ENCODE data around the gene S100A5.

Gene S100A5

DNA sequence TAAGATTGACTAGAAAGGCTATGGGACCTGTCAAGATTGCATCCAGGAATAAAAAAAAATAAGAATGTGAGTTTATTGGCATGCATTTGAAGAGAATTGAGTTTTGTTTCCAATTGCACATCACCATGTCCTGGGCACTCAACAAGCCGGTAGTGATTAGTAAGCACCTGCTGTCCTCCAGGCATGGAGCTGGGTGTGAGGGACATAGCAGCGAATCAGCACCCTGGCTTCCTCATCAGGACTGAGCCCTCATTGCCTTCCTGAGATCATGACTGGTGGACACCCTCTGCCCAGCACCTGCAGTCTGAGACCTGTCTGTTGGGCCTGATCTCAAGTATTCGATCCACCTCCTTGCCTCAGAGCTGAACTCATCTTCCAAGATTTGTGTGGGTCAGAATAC is 31.7 kb downstream of the S100A5 start:
- no peak for DNase-seq (ENCODE audit: low read depth)
- no peak overlapping the region for H3K4me3 ChIP-seq (ENCODE audit: low read depth, low read length)
- TF ChIP-seq, protein P1, sequence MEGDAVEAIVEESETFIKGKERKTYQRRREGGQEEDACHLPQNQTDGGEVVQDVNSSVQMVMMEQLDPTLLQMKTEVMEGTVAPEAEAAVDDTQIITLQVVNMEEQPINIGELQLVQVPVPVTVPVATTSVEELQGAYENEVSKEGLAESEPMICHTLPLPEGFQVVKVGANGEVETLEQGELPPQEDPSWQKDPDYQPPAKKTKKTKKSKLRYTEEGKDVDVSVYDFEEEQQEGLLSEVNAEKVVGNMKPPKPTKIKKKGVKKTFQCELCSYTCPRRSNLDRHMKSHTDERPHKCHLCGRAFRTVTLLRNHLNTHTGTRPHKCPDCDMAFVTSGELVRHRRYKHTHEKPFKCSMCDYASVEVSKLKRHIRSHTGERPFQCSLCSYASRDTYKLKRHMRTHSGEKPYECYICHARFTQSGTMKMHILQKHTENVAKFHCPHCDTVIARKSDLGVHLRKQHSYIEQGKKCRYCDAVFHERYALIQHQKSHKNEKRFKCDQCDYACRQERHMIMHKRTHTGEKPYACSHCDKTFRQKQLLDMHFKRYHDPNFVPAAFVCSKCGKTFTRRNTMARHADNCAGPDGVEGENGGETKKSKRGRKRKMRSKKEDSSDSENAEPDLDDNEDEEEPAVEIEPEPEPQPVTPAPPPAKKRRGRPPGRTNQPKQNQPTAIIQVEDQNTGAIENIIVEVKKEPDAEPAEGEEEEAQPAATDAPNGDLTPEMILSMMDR (IDR thresholded peaks at IDR 0.05; ENCODE audit: insufficient read depth, low read depth, low read length, missing control alignments): no peak

DNA sequence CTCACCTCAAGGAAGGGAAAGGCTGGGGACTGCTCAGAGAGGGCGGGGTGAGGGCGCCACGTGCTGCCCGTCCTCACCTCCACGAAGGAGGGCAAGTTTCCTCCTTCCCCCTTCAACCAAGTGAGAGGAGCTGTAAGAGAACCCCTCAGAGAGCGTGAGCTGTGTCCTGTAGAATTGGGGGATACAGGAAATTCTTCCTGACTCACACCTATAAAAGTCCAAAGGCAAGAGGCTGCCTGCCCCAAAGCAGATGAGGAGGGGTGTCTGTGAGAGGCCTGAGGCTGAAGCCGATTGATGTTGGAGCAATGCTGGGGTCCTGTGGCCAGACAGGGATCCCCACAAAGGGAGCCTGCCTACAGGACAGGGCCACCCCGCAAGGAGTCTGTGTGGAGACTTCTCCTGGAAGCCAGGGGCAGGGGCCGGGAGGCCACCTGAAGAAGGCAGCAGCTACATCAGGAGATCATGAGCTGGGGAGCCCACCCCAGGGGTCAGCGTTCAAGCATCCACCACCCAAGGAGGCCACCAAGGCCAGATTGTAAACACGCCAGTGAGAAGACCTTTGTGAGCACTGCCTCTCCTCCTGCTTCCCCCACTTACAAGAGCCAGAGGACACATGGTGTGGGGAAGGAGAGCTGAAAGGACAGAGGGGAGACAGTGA is 32.7 kb downstream of the S100A5 start:
- H3K4me3 ChIP-seq (ENCODE audit: low read depth, low read length): no peak overlapping the region
- TF ChIP-seq, protein P1 (IDR thresholded peaks at IDR 0.05; ENCODE audit: insufficient read depth, low read depth, low read length, missing control alignments): no peak
- no peak for DNase-seq (ENCODE audit: low read depth)

DNA sequence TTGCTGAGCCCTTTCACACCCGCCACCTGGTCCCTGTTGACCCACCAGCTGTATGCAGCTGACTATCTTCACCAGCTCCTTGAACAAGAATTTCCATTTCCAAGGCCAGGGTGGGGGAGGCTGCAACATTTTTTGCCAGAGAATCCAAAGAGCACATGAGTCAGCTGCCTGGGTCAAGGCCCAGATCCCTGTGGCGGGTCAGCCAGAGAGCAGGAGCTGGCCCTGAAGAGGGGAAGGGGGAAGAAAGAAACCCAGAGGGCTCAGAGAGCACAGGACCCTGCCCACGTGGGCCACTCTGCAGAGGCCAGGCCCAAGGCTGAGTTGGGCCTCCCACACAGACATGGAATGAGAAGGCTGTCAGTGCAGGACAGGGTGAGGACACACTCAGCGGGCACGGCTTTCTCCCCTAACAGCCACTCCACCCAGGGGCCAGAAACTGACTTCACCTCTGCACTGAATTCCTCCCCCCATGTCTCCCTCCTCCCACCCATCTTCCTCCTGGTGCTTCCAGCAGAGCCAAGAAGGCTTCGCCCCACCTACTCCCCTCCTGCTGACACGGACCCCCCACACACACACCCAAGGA is 33.8 kb downstream of the S100A5 start:
- DNase-seq (ENCODE audit: low read depth): no peak
- no peak overlapping the region for H3K4me3 ChIP-seq (ENCODE audit: low read depth, low read length)
- TF ChIP-seq, protein P1 (IDR thresholded peaks at IDR 0.05; ENCODE audit: insufficient read depth, low read depth, low read length, missing control alignments): no peak

DNA sequence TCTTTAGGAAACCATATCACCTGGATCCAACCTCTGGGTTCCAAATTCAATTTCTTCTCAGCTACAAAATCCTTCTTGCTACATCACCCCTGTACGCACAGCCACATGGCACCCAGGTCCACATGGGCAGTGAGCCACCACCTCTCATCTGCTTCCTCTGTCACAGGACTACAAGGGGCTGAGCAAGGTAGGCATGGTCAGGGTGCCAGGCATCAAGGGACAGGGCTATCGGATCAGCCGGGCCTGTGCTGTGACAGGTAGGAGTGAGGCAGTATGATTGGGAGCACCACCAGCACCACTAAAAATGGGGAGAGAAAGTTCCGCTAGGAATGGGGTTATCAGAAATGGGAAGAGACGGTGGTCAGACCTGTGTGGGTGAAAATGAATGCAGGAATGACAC is 34.3 kb downstream of the S100A5 start:
- no peak for DNase-seq (ENCODE audit: low read depth)
- H3K4me3 ChIP-seq (ENCODE audit: low read depth, low read length): no peak overlapping the region
- TF ChIP-seq, protein P1 (IDR thresholded peaks at IDR 0.05; ENCODE audit: insufficient read depth, low read depth, low read length, missing control alignments): no peak

DNA sequence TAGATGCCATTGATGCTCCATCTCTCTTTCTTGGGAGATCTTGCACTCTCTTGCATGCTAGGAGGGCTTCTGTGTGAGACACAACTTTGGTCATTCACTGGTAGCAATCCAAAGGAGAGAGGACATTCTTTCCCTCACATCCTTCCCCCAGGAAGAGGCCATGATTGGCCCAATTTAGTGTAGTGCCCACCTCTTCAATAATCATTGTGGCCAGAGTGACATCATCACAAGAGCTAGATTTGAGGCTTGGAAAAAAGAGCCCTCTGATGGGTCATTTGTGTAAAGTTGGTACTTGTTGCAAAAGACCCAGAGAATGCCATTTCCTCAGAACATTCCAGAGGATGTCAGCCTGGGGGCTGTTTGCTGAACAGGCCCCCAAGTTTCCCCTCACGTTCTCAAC is 35.2 kb downstream of the S100A5 start:
- DNase-seq (ENCODE audit: low read depth): no peak
- TF ChIP-seq, protein P1 (IDR thresholded peaks at IDR 0.05; ENCODE audit: insufficient read depth, low read depth, low read length, missing control alignments): no peak

DNA sequence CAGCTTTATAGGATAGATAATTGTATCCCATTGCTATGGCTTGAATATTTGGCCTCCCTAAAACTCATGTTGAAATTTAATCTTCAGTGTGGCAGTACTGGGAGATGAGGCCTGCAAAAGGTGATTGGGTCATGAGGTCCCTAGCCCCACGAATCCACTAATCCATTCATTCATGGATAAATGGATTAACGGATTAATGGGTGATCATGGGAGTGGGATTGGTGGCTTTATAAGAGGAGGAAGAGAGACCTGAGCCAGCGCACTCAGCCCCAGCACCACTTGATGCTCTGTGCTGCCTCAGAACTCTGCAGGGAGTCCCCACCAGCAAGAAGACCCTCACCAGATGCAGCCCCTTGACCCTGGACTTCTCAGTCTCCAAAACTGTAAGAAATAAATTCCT is 37.0 kb downstream of the S100A5 start:
- TF ChIP-seq, protein P1 (IDR thresholded peaks at IDR 0.05; ENCODE audit: insufficient read depth, low read depth, low read length, missing control alignments): no peak
- no peak for DNase-seq (ENCODE audit: low read depth)
- H3K4me3 ChIP-seq (ENCODE audit: low read depth, low read length): no peak overlapping the region

More for the DNA sequence above, 35.2 kb downstream of the S100A5 start:
- H3K4me3 ChIP-seq (ENCODE audit: low read depth, low read length): no peak overlapping the region

DNA sequence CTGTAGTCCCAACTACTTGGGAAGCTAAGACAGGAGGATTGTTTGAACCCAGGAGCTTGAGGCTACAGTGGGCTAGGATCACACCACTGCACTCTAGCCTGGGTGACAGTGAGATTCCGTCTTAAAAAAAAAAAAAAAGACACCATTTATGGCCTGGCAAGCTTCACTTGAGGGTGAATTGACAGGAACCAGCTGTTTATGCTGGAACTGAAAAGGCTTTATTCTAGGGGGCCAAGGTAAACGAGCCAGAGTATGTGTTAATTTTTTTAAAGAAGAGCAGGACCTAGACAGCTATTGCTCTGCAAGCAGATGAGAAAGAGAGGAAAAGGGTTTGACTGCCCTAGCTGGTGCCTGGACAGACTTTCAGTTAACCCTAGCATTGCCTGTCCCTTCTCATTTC is 42.0 kb downstream of the S100A5 start:
- H3K4me3 ChIP-seq (ENCODE audit: low read depth, low read length): no peak overlapping the region
- TF ChIP-seq, protein P1 (IDR thresholded peaks at IDR 0.05; ENCODE audit: insufficient read depth, low read depth, low read length, missing control alignments): no peak
- no peak for DNase-seq (ENCODE audit: low read depth)
